IMR-90 (cell line): ENCODE results near the gene MAPK1. TPM values are rescaled to one million over a fixed set of nuclear protein-coding genes. Genes with fewer than 3 reads are reported as not detected.

Source experiments
- ATAC-seq: fragments of 200-7000 bp; cut with Tn5 transposase; 2 replicates; pipeline ENCODE4 v1.9.1; 2020; ENCODE audit warnings: low read depth, mild to moderate bottlenecking, moderate library complexity
- BruUV-seq: library from RNA; stranded (reverse); fragments of 400-500 nt; replicated peaks from 2 replicates; lab custom pipeline; 2021; lab: Mats Ljungman, UMichigan
- CTCF ChIA-PET: fragments of 300-600 bp; formaldehyde crosslinking; extraction: SDS; loops from one replicate; lab custom pipeline; 2021; ENCODE audit warnings: antibody characterized with exemption; lab: Yijun Ruan, JAX
- POLR2A ChIA-PET: fragments of 300-600 bp; sonication (Branson Sonifier 250); formaldehyde crosslinking; loops from one replicate; lab custom pipeline; 2022; ENCODE audit warnings: antibody characterized with exemption; ENCODE audit not compliant: unreplicated experiment; lab: Charles Lee
- DNase-seq: peaks from one replicate; pipeline ENCODE4 v3.0.0; 2013
- H2AFZ ChIP-seq: replicated peaks from 2 replicates; pipeline ENCODE3; 2013; ENCODE audit warnings: low read length, mild to moderate bottlenecking; ENCODE audit not compliant: poor library complexity
- H2AK5ac ChIP-seq: 2 replicates; pipeline ENCODE4 v1.6.1; 2013; ENCODE audit warnings: low read depth, low read length, inconsistent platforms
- H2AK9ac ChIP-seq: replicated peaks from 2 replicates; pipeline ENCODE3; 2013; ENCODE audit warnings: mild to moderate bottlenecking, low read depth, low read length, moderate library complexity; ENCODE audit not compliant: poor library complexity
- H2BK120ac ChIP-seq: 2 replicates; pipeline ENCODE4 v1.6.1; 2013; ENCODE audit warnings: low read depth, low read length, inconsistent platforms
- H2BK15ac ChIP-seq: 3 replicates; pipeline ENCODE4 v1.6.1; 2013; ENCODE audit warnings: low read depth, low read length, inconsistent platforms
- H2BK20ac ChIP-seq: 2 replicates; pipeline ENCODE4 v1.6.1; 2013; ENCODE audit warnings: low read depth, mild to moderate bottlenecking, inconsistent platforms, low read length, moderate library complexity
- H2BK5ac ChIP-seq: 2 replicates; pipeline ENCODE4 v1.6.1; 2013; ENCODE audit warnings: mild to moderate bottlenecking, low read depth, low read length, inconsistent platforms; ENCODE audit not compliant: poor library complexity, severe bottlenecking
- H3K14ac ChIP-seq: replicated peaks from 2 replicates; pipeline ENCODE4 v1.6.1; 2013; ENCODE audit warnings: low read depth, low read length, inconsistent platforms
- H3K18ac ChIP-seq: 2 replicates; pipeline ENCODE4 v1.6.1; 2013; ENCODE audit warnings: low read depth, low read length, control low read depth
- H3K23ac ChIP-seq: 2 replicates; pipeline ENCODE4 v1.6.1; 2013; ENCODE audit warnings: low read depth, low read length, inconsistent platforms
- H3K27ac ChIP-seq: 2 replicates; pipeline ENCODE4 v1.5.1; 2013; ENCODE audit warnings: mild to moderate bottlenecking, control low read depth, low read length; ENCODE audit not compliant: insufficient read depth
- H3K27me3 ChIP-seq: 2 replicates; pipeline ENCODE4 v1.6.1; 2013; ENCODE audit warnings: low read length; ENCODE audit not compliant: control insufficient read depth, insufficient read depth
- H3K36me3 ChIP-seq: 2 replicates; pipeline ENCODE4 v1.6.1; 2013; ENCODE audit warnings: low read length, mixed read lengths; ENCODE audit not compliant: control insufficient read depth, insufficient read depth
- H3K4ac ChIP-seq: 2 replicates; pipeline ENCODE4 v1.6.1; 2013; ENCODE audit warnings: low read depth, low read length, inconsistent platforms
- H3K4me1 ChIP-seq: 2 replicates; pipeline ENCODE4 v1.6.1; 2013; ENCODE audit warnings: low read length, mixed read lengths; ENCODE audit not compliant: control insufficient read depth, insufficient read depth
- H3K4me2 ChIP-seq: 2 replicates; pipeline ENCODE4 v1.6.1; 2013; ENCODE audit warnings: low read depth, mild to moderate bottlenecking, control low read depth, low read length, moderate library complexity
- H3K4me3 ChIP-seq: 2 replicates; pipeline ENCODE4 v1.5.1; 2013; ENCODE audit warnings: low read depth, mild to moderate bottlenecking, control low read depth, low read length, moderate library complexity; ENCODE audit not compliant: insufficient read depth
- H3K56ac ChIP-seq: 2 replicates; pipeline ENCODE4 v1.6.1; 2013; ENCODE audit warnings: low read length, inconsistent platforms; ENCODE audit not compliant: insufficient read depth; ENCODE audit errors: extremely low read depth
- H3K79me1 ChIP-seq, 2 experiments: 2 replicates each; pipeline ENCODE4 v1.6.1; 2013; ENCODE audit warnings: low read length in 2 of 2, inconsistent platforms in 1 of 2, low read depth in 1 of 2
- H3K9ac ChIP-seq: 2 replicates; pipeline ENCODE4 v1.6.1; 2013; ENCODE audit warnings: low read depth, low read length, control low read depth
- H3K9me1 ChIP-seq: 2 replicates; pipeline ENCODE4 v1.6.1; 2013; ENCODE audit warnings: low read length, inconsistent platforms; ENCODE audit not compliant: insufficient read depth
- H3K9me3 ChIP-seq: 2 replicates; pipeline ENCODE4 v1.6.1; 2013; ENCODE audit warnings: low read length; ENCODE audit not compliant: control insufficient read depth, insufficient read depth
- H4K20me1 ChIP-seq: 2 replicates; pipeline ENCODE4 v1.6.1; 2013; ENCODE audit warnings: low read length, inconsistent platforms; ENCODE audit not compliant: insufficient read depth
- H4K5ac ChIP-seq: 2 replicates; pipeline ENCODE4 v1.6.1; 2013; ENCODE audit warnings: mild to moderate bottlenecking, low read depth, low read length, control low read depth
- H4K8ac ChIP-seq, 2 experiments: 2 replicates each; pipeline ENCODE4 v1.6.1; 2013; ENCODE audit warnings: low read depth in 2 of 2, low read length in 2 of 2, control low read depth in 1 of 2, inconsistent platforms in 1 of 2
- H4K91ac ChIP-seq: 2 replicates; pipeline ENCODE4 v1.6.1; 2013; ENCODE audit warnings: low read depth, low read length, inconsistent platforms; ENCODE audit not compliant: insufficient read depth
- BHLHE40 ChIP-seq: fragments of 150-350 bp; IDR thresholded peaks from 2 replicates; pipeline ENCODE4 v1.6.1; 2016; ENCODE audit warnings: mild to moderate bottlenecking, low read depth, low read length
- CEBPB ChIP-seq: IDR thresholded peaks from 2 replicates; pipeline ENCODE4 v1.6.1; 2012; ENCODE audit warnings: low read depth, low read length, improper control_type of control experiment
- CHD1 ChIP-seq: IDR thresholded peaks from 2 replicates; pipeline ENCODE4 v1.6.1; 2012; ENCODE audit warnings: low read depth, low read length, improper control_type of control experiment
- ELK1 ChIP-seq: fragments of 150-350 bp; IDR thresholded peaks from 2 replicates; pipeline ENCODE4 v1.6.1; 2016; ENCODE audit warnings: low read depth, mild to moderate bottlenecking, low read length, moderate library complexity, borderline replicate concordance
- FOS ChIP-seq: fragments of 150-350 bp; IDR thresholded peaks from 2 replicates; pipeline ENCODE4 v1.6.1; 2016; ENCODE audit warnings: low read depth, low read length
- MXI1 ChIP-seq: IDR thresholded peaks from 2 replicates; pipeline ENCODE4 v1.6.1; 2012; ENCODE audit warnings: low read depth, mild to moderate bottlenecking, low read length, moderate library complexity, borderline replicate concordance
- NFE2L2 ChIP-seq: fragments of 150-350 bp; IDR thresholded peaks from 2 replicates; pipeline ENCODE4 v1.6.1; 2016; ENCODE audit warnings: low read depth, mild to moderate bottlenecking, low read length
- POLR2A ChIP-seq: IDR thresholded peaks from 2 replicates; pipeline ENCODE4 v1.6.1; 2012; ENCODE audit warnings: mild to moderate bottlenecking, low read depth, low read length
- RAD21 ChIP-seq: IDR thresholded peaks from 2 replicates; pipeline ENCODE4 v1.6.1; 2012; ENCODE audit warnings: low read length, improper control_type of control experiment
- RCOR1 ChIP-seq: IDR thresholded peaks from 2 replicates; pipeline ENCODE4 v1.6.1; 2012; ENCODE audit warnings: mild to moderate bottlenecking, low read length, improper control_type of control experiment; ENCODE audit not compliant: insufficient replicate concordance
- SMC3 ChIP-seq: fragments of 150-350 bp; IDR thresholded peaks from 2 replicates; pipeline ENCODE4 v1.6.1; 2016; ENCODE audit warnings: low read depth, mild to moderate bottlenecking, antibody characterized with exemption, low read length, moderate library complexity
- WGBS, 2 experiments: methylation state at CpG; one replicate each; pipeline versions ENCODE4 v1.1.5 to v1.1.7; 2013; ENCODE audit warnings: missing lambda C conversion rate in 2 of 2; ENCODE audit not compliant: insufficient read length in 1 of 2; ENCODE audit errors: extremely low coverage in 2 of 2; 5-methylcytosine and 5-hydroxymethylcytosine counted together
- dilution Hi-C: fragments of 300-500 bp; cut with HindIII; formaldehyde crosslinking; loops from one replicate; pipeline ENCODE4 v1.14.3; 2018; ENCODE audit warnings: low sequenced_read_pairs; ENCODE audit not compliant: unreplicated experiment
- in situ Hi-C: fragments of 300-500 bp; cut with MboI; formaldehyde crosslinking; loops from 3 replicates; pipeline ENCODE4 v1.14.3; 2019; ENCODE audit warnings: low sequenced_read_pairs, inconsistent platforms, mixed read lengths
- intact Hi-C: fragments of 100-400 bp; cut with micrococcal nuclease; formaldehyde crosslinking; loops from 2 replicates; pipeline ENCODE4 v1.10.0; 2022
- polyA plus RNA-seq, 3 experiments: library from polyadenylated mRNA; depleted of rRNA; stranded (reverse); fragments of >200 nt; gene quantifications; 2 replicates each; pipeline ENCODE4 v1.2.3, GENCODE V29; 2012; ENCODE audit warnings: low replicate concordance in 1 of 3
- total RNA-seq: library from RNA; depleted of rRNA; stranded (reverse); fragments of >200 nt; gene quantifications from 2 replicates; pipeline ENCODE4 v1.2.3, GENCODE V29; 2012
- TF ChIP-seq, protein P1 (sequence below): conservative IDR thresholded peaks from 2 replicates; pipeline ENCODE4 v1.5.1; 2012; ENCODE audit warnings: mild to moderate bottlenecking, low read depth, low read length, improper control_type of control experiment

The MAPK1 gene
- total and polyA plus RNA-seq, 2 of the 4 experiments (the other 2 are of a cell fraction), result 41.0 to 51.3 TPM

DNA sequence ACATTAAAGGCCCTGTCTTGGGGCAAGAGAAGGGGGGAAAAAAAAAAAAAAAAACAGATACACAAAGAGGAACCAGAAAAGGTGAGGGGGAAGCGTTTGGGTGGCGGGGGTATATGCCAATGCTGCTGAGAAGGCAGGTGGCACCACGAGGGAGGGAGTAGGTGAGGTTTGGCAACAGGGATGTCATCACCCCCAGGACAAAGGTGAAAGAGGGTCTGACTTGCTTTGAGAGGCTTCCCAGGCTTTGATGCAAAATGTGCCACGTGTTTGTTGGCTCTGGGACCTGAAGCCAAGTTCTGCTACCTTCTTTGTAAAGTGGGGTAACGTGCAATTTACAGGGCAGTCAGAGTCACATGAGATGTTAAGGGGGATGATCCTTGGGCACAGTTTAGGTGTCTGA lies 135.9 kb downstream of the MAPK1 start:
- H2AFZ ChIP-seq, result no peak overlapping the region
- H3K56ac ChIP-seq, result no peak overlapping the region
- peaks cover 3% of the 10 kb centered on the region; the same call in 1 of the 2 replicates for H3K9me1 ChIP-seq
- no peak overlapping the region for H3K27ac ChIP-seq
- H4K91ac ChIP-seq, result no peak overlapping the region
- no peaks in the 10 kb centered on the region for H3K27me3 ChIP-seq
- H2BK15ac ChIP-seq, result no peak overlapping the region
- H3K36me3 ChIP-seq, result no peaks in the 10 kb centered on the region
- in situ Hi-C loops (no loop called here), dilution Hi-C loops (no loop called here), intact Hi-C loops (no loop called here)
- no peaks in the 10 kb centered on the region; a peak in 2 of 4 replicates for H3K79me1 ChIP-seq
- 67% methylated on average over 3 of the region's 5 CpGs; no CpG with 5 or more reads in 1 of the 2 experiments for WGBS, 2 experiments
- ATAC-seq (no peak), DNase-seq (no peak)
- no peak overlapping the region for H3K4me2 ChIP-seq
- no peak overlapping the region for H2AK5ac ChIP-seq
- H2AK9ac ChIP-seq, result no peak overlapping the region
- no peaks in the 10 kb centered on the region for H4K20me1 ChIP-seq
- no peak overlapping the region for H2BK5ac ChIP-seq
- H3K4me3 ChIP-seq, result no peak overlapping the region
- no TSS peak for BruUV-seq
- TF ChIP-seq SMC3 (no peak), MXI1 (no peak), ELK1 (no peak), BHLHE40 (no peak), CEBPB (no peak), FOS (no peak), CHD1 (no peak), RCOR1 (no peak), RAD21 (no peak), NFE2L2 (no peak), POLR2A (no peak)
- TF ChIP-seq, protein P1, sequence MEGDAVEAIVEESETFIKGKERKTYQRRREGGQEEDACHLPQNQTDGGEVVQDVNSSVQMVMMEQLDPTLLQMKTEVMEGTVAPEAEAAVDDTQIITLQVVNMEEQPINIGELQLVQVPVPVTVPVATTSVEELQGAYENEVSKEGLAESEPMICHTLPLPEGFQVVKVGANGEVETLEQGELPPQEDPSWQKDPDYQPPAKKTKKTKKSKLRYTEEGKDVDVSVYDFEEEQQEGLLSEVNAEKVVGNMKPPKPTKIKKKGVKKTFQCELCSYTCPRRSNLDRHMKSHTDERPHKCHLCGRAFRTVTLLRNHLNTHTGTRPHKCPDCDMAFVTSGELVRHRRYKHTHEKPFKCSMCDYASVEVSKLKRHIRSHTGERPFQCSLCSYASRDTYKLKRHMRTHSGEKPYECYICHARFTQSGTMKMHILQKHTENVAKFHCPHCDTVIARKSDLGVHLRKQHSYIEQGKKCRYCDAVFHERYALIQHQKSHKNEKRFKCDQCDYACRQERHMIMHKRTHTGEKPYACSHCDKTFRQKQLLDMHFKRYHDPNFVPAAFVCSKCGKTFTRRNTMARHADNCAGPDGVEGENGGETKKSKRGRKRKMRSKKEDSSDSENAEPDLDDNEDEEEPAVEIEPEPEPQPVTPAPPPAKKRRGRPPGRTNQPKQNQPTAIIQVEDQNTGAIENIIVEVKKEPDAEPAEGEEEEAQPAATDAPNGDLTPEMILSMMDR, result no peak
- no peak overlapping the region for H2BK120ac ChIP-seq
- H3K4ac ChIP-seq, result no peak overlapping the region
- no peak overlapping the region for H3K23ac ChIP-seq
- H3K9ac ChIP-seq, result no peak overlapping the region
- H4K5ac ChIP-seq, result no peak overlapping the region
- H3K9me3 ChIP-seq, result no peaks in the 10 kb centered on the region
- CTCF ChIA-PET, result no interaction called here
- POLR2A ChIA-PET, result no interaction called here
- peaks cover 2% of the 10 kb centered on the region; the same call in 1 of the 2 replicates for H3K4me1 ChIP-seq
- H2BK20ac ChIP-seq, result no peak overlapping the region
- no peak overlapping the region for H3K14ac ChIP-seq
- H4K8ac ChIP-seq, result no peak overlapping the region
- H3K18ac ChIP-seq, result no peak overlapping the region
